HUES6 (cell line): ENCODE results near the gene LRRC75A.
"Not testable (repeated sequence)": the region's sequence is repeated elsewhere in the genome, so short reads cannot be mapped to it uniquely, and the experiment has no call there.

Experiments
- H3K27ac ChIP-seq: 2 replicates; pipeline ENCODE4 v1.7.0; 2013; ENCODE audit warnings: low read depth, mild to moderate bottlenecking, low read length, inconsistent platforms
- H3K27me3 ChIP-seq: 2 replicates; pipeline ENCODE4 v1.6.1; 2013; ENCODE audit warnings: low read length; ENCODE audit not compliant: control insufficient read depth, insufficient read depth
- H3K36me3 ChIP-seq: 2 replicates; pipeline ENCODE4 v1.6.1; 2013; ENCODE audit warnings: low read length; ENCODE audit not compliant: control insufficient read depth, insufficient read depth
- H3K4me1 ChIP-seq: 2 replicates; pipeline ENCODE4 v1.6.1; 2013; ENCODE audit warnings: low read length; ENCODE audit not compliant: control insufficient read depth, insufficient read depth
- H3K4me3 ChIP-seq: 2 replicates; pipeline ENCODE4 v1.5.1; 2013; ENCODE audit warnings: low read depth, low read length
- H3K9ac ChIP-seq: one replicate; pipeline ENCODE4 v1.6.1; 2013; ENCODE audit warnings: mild to moderate bottlenecking, low read length
- H3K9me3 ChIP-seq: 2 replicates; pipeline ENCODE4 v1.6.1; 2013; ENCODE audit warnings: low read depth, low read length; ENCODE audit not compliant: control insufficient read depth, insufficient read depth

The LRRC75A gene

DNA sequence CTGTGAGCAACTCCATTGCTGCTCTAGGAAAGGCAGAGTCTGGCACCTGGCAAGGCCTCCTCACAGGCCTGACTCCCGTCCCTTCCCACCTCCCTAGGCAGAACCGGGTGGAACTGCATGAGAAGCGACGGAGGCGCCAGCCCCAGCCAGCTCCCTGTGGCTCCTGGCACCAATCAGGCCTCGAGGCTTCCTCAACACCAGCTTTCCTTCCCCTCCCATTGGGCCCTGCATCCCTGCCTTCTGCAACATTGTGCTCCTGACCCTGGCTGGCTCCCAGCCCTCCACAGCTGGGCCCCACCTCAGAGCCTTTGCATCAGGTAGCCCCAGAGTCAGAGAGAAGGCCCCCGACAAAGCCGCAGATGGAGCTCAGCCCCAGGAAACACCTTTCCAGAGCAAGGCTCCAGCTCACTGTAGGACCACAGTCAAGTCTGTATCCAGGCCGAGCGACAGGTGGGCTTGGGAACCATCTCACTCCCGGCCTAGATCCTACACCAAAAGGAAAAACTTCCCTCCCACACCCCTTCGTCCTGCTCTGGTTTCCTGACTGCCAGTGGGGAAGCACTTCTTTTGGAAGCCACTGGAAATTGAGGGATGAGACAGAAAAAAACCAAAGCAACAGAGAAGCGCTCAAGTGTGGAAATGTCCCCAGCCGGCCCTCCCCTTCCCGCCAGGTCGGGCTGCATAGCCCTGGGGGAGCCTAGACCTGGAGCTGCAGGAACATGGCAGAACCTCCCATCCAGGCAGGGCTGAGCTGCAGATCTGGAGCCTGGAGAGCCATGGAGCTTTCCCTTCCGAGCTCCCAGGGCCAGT lies 31.0 kb downstream of the LRRC75A start:
- H3K9me3 ChIP-seq: no peaks in the 10 kb centered on the region
- peaks cover 4% of the 10 kb centered on the region; the same call in 1 of the 2 replicates for H3K36me3 ChIP-seq
- no peaks in the 10 kb centered on the region for H3K27me3 ChIP-seq
- no peak overlapping the region for H3K9ac ChIP-seq
- no peak overlapping the region for H3K4me3 ChIP-seq
- H3K4me1 ChIP-seq: peaks cover 48% of the 10 kb centered on the region
- no peak overlapping the region for H3K27ac ChIP-seq

- no peak overlapping the region for H3K4me3 ChIP-seq
- no peak overlapping the region for H3K9ac ChIP-seq
- no peaks in the 10 kb centered on the region for H3K9me3 ChIP-seq
- peaks cover 42% of the 10 kb centered on the region for H3K4me1 ChIP-seq
- no peaks in the 10 kb centered on the region for H3K27me3 ChIP-seq
- H3K36me3 ChIP-seq: peaks cover 4% of the 10 kb centered on the region; the same call in 1 of the 2 replicates
- no peak overlapping the region for H3K27ac ChIP-seq
These were observed 32.0 kb downstream of the LRRC75A start for GRCh38 chr17:16459855-16460550.

DNA sequence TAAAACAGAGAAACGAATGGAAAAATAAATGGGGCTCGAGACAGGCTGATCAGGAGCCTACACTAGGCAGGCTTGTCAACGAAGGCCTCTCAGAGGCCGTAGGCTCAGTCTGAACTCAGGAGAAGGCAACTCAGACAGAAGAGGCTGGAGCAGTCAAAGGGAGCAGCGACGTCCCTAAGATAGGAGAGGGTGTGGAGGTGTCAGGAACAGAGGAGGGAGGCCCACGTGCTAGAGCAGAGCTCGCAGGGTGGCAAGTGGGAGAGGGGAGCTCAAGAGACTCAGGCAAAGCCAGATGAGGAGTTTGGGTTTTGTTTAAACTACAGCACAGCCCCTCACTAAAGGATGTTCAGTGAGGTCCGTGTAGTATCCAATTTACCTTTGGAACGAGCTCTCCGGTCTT lies 32.7 kb downstream of the LRRC75A start:
- no peaks in the 10 kb centered on the region for H3K27me3 ChIP-seq
- peaks cover 4% of the 10 kb centered on the region; the same call in 1 of the 2 replicates for H3K36me3 ChIP-seq
- H3K9me3 ChIP-seq: no peaks in the 10 kb centered on the region
- no peak overlapping the region for H3K4me3 ChIP-seq
- no peak overlapping the region for H3K9ac ChIP-seq
- no peak overlapping the region for H3K27ac ChIP-seq
- peaks cover 41% of the 10 kb centered on the region for H3K4me1 ChIP-seq

DNA sequence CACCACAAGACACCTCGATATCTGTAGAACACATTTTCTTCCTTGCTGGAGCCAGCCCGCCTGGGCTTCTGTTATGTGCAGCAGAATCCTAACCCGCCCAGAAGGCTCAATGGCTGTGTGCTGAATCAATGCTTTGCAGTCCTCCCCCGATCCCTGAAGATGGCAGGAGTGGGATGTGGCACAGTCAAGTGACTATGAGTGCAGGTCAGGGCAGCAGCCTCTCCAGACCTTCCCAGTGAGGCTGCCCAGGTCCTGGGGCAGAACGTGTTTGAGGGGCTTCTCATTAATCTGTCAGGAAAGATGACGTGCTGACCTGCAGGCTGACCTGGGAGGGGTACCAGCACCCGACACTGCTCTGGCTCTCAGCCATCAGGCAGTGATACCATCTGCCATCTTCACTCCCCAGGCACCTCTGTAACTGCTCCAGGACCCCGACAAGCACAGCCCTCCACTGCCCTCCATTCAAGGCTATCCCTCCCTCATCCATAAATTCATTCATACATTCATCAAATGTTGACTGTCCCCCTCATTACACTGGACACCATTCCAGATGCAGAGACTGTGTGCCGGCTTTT lies 35.2 kb downstream of the LRRC75A start:
- H3K36me3 ChIP-seq: 0 out of 2 replicates have a peak, but pooled peaks cover 4% of the 10 kb centered on the region
- H3K27me3 ChIP-seq: no peaks in the 10 kb centered on the region
- no peaks in the 10 kb centered on the region for H3K9me3 ChIP-seq
- no peak overlapping the region for H3K27ac ChIP-seq
- H3K4me1 ChIP-seq: peaks cover 30% of the 10 kb centered on the region
- no peak overlapping the region for H3K4me3 ChIP-seq
- H3K9ac ChIP-seq: no peak overlapping the region

DNA sequence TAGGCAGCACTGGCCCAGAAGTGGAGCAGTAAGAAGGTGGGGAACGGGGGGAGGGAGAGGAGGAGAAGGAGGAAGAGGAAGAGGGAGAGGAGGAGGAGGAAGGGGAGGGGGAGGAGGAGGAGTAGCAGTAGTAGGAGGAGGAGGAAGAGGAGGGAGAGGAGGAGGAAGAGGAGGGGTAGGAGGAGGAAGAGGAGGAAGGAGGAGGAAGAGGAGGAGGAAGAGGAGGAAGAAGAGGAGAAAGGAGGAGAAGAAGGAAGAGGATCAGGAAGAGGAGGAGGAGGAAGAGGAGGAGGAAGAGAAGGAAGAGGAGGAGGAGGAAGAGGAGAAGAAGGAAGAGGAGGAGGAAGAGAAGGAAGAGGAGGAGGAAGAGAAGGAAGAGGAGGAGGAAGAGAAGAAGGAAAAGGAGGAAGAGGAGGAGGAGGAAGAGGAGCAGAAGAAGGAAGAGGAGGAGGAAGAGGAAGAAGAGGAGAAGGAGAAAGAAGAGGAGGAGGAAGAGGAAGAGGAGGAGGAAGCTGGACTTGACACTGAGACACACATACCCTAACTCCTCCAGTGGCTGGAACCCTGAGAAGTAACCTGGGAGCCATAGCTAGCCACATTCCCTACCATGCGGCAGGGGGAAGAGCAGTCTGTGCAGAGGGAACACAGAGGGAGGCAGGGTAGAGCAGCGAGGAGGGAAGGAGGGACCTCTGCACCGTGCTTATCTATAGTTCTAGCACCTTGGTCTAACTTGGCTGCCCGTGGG lies 35.8 kb downstream of the LRRC75A start:
- no peak overlapping the region for H3K4me3 ChIP-seq
- H3K27ac ChIP-seq: no peak overlapping the region
- no peaks in the 10 kb centered on the region for H3K27me3 ChIP-seq
- H3K36me3 ChIP-seq: 0 out of 2 replicates have a peak, but pooled peaks cover 4% of the 10 kb centered on the region
- H3K4me1 ChIP-seq: peaks cover 30% of the 10 kb centered on the region
- no peaks in the 10 kb centered on the region for H3K9me3 ChIP-seq
- H3K9ac ChIP-seq: no peak overlapping the region

GRCh38 chr17:16453493-16453851 lies 38.5 kb downstream of the LRRC75A start:
- no peaks in the 10 kb centered on the region for H3K9me3 ChIP-seq
- no peak overlapping the region for H3K9ac ChIP-seq
- H3K27ac ChIP-seq: no peak overlapping the region

DNA sequence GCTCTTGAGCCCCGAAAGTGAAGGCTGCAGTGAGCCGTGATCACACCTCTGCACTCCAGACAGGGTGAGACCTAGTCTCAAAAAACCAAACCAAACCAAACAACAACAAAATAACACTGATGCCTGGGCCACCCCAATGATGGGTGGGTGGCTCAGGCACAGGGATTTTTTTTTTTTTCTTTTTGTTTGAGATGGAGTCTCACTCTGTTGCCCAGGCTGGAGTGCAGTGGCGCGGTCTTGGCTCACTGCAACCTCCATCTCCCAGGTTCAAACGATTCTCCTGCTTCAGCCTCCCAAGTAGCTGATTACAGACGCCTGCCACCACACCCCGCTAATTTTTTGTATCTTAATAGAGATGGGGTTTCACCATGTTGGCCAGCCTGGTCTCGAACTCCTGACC lies 39.7 kb downstream of the LRRC75A start:
- H3K36me3 ChIP-seq: peaks cover 20% of the 10 kb centered on the region
- H3K9ac ChIP-seq, H3K27ac ChIP-seq, H3K4me3 ChIP-seq, H3K4me1 ChIP-seq, H3K27me3 ChIP-seq, H3K9me3 ChIP-seq: not testable (repeated sequence)

More at GRCh38 chr17:16453493-16453851, 38.5 kb downstream of the LRRC75A start:
- peaks cover 10% of the 10 kb centered on the region; the same call in 1 of the 2 replicates for H3K4me1 ChIP-seq
- H3K27me3 ChIP-seq: no peaks in the 10 kb centered on the region
- H3K4me3 ChIP-seq: no peak overlapping the region
- H3K36me3 ChIP-seq: peaks cover 8% of the 10 kb centered on the region

DNA sequence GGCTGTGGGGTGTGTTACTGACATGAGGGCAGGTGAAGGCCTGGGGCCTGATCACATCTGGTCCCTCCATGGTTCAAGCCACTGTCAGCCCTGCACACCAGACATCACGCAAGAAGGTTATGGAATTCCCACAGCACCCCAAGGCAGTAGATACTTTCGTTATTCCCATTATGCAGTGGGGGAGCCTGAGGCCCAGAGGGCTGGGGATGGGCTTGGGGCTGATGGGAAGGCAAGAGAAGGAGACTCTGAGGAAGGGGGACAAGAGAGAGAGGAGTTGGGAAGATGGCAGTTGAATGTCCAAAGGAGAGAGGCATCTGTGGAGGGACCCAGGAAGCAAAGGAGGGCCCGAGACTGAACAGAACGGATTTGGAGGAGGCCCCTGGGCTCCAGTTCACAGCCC lies 42.0 kb downstream of the LRRC75A start:
- Histone ChIP-seq H3K4me3 (no peak overlapping the region), H3K9ac (no peak overlapping the region), H3K27ac (no peak overlapping the region), H3K9me3 (no peaks in the 10 kb centered on the region), H3K4me1 (peaks cover 3% of the 10 kb centered on the region; the same call in 1 of the 2 replicates), H3K27me3 (no peaks in the 10 kb centered on the region), H3K36me3 (peaks cover 32% of the 10 kb centered on the region)

GRCh38 chr17:16449121-16449570 lies 42.8 kb downstream of the LRRC75A start:
- H3K27ac ChIP-seq: no peak overlapping the region
- H3K4me1 ChIP-seq: peaks cover 3% of the 10 kb centered on the region; the same call in 1 of the 2 replicates
- H3K4me3 ChIP-seq: no peak overlapping the region
- peaks cover 36% of the 10 kb centered on the region for H3K36me3 ChIP-seq
- H3K27me3 ChIP-seq: no peaks in the 10 kb centered on the region
- H3K9me3 ChIP-seq: no peaks in the 10 kb centered on the region
- no peak overlapping the region for H3K9ac ChIP-seq

- no peak overlapping the region for H3K9ac ChIP-seq
- H3K4me1 ChIP-seq: peaks cover 2% of the 10 kb centered on the region; the same call in 1 of the 2 replicates
- H3K27ac ChIP-seq: no peak overlapping the region
- H3K27me3 ChIP-seq: no peaks in the 10 kb centered on the region
- H3K4me3 ChIP-seq: no peak overlapping the region
- H3K36me3 ChIP-seq: peaks cover 42% of the 10 kb centered on the region
- H3K9me3 ChIP-seq: no peaks in the 10 kb centered on the region
These were observed 43.5 kb downstream of the LRRC75A start for GRCh38 chr17:16448490-16448889.
